Motor neuron (in vitro differentiated cells): ENCODE results near the gene CTU1. TPM values are rescaled to one million over a fixed set of nuclear protein-coding genes. Genes with fewer than 3 reads are reported as not detected.

Experiments
- ATAC-seq, 8 experiments: fragments of 200-7000 bp; cut with Tn5 transposase; replicated peaks in 6 of 8; 2 replicates each; pipeline ENCODE4 v1.8.0; 2021; ENCODE audit warnings: mild to moderate bottlenecking in 8 of 8, moderate library complexity in 8 of 8
- H3K27ac ChIP-seq, 2 donors: fragments of 250-450 bp; sonication (Bioruptor Pico); 2 replicates each; pipeline ENCODE4 v1.9.0; 2021; ENCODE audit warnings: antibody characterized with exemption in 2 of 2, mild to moderate bottlenecking in 2 of 2, moderate library complexity in 1 of 2
- H3K4me1 ChIP-seq, 2 donors: fragments of 250-450 bp; sonication (Bioruptor Pico); replicated peaks in 1 of 2; 2 replicates each; pipeline ENCODE4 v1.6.1; 2021; ENCODE audit warnings: antibody characterized with exemption in 2 of 2, mild to moderate bottlenecking in 2 of 2, moderate library complexity in 1 of 2
- H3K4me3 ChIP-seq, 5 donors: fragments of 250-450 bp; sonication (Bioruptor Pico); 2 replicates each; pipeline ENCODE4 v1.9.0; 2021; ENCODE audit warnings: antibody characterized with exemption in 5 of 5, mild to moderate bottlenecking in 5 of 5, moderate library complexity in 4 of 5
- WGBS, 10 experiments: fragments of 450-650 bp; shearing (Covaris generic); methylation state at CpG; one replicate each; pipeline ENCODE4 v1.0.0; 2022; 5-methylcytosine and 5-hydroxymethylcytosine counted together
- in situ Hi-C, 9 experiments: fragments of 400-800 bp; cut with MboI; loops; one replicate each; pipeline ENCODE4 v1.15.0; 2021; ENCODE audit warnings: low sequenced_read_pairs in 9 of 9, low pct_unique_long_range_greater_than_20kb in 2 of 9; ENCODE audit not compliant: unreplicated experiment in 9 of 9
- total RNA-seq, 8 experiments: library from RNA; unstranded; fragments of 300-600 nt; gene quantifications; 2 replicates each; pipeline versions ENCODE4 v1.2.3 to v1.2.4, GENCODE V29; 2022

The CTU1 gene
- total RNA-seq, 8 experiments from 2014 or later, result 1.7 to 4.0 (median 2.5) TPM

DNA sequence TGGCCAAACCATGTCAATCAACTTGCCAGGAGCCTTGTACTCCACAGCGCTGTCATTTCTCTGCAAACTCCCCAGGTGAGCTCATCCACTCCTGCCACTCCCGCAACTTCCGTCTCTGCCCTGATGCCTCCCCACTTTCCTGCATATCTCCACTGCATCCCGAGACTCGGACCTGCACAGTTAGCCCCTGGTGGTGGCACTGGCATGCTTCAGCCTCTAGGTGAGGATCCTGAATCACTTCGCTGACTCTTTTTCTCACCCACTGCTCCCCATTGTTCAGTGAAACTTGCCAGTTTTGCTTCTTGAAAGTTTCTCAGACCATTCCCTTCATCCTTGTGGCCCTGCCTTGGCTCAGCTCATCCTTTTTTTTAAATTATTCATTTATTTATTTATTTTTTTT lies 3.4 kb upstream of the CTU1 start:
- no peak overlapping the region for H3K27ac ChIP-seq
- no peak for ATAC-seq
- peaks cover 3 to 7% of the 10 kb centered on the region in 2 donors for H3K4me1 ChIP-seq
- in situ Hi-C loops, result no loop called here
- no peak overlapping the region for H3K4me3 ChIP-seq
- 20 to 93% (median 35%) methylated on average over 1 to 5 of the region's 6 CpGs; no CpG with 5 or more reads in 2 of the 10 experiments for WGBS, 10 experiments

DNA sequence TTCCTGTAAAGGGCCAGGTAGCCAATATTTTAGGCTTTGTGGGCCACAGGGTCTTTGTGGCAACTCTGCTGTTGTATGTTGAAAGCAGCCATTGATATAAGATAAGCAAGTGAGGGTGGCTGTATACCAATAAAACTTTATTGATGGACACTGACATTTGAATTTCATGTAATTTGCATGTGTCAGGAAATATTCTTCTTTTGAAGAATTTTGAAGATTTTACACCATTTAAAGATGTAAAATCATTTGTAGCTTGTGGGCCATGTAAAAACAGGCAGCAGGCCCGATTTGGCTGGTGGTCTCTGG lies 2.4 kb upstream of the CTU1 start:
- H3K4me1 ChIP-seq, result peaks cover 3 to 7% of the 10 kb centered on the region in 2 donors
- ATAC-seq, result no peak
- WGBS, 10 experiments, result 0 to 80% (median 43%) methylated on average over 1 of the region's 1 CpG; no CpG with 5 or more reads in 4 of the 10 experiments
- H3K27ac ChIP-seq, result no peak overlapping the region
- no peak overlapping the region for H3K4me3 ChIP-seq
- in situ Hi-C loops, result no loop called here

DNA sequence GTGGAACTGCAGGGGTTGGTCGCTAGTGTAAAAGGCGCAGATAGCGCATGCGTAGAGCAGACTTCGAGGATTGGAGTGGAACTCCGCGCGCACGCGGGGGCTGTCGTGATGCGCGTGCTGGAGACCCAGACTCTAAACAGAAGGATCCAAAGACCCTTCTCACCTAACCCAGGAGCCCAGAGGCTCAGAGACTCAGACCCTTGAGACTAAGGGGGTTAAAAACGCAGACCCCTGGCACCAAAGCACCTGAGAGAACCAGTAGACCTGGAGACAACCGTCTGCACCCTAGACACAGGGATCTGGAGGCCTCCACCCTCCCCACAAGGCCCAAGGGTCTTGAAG lies 567 bp upstream of the CTU1 start:
- peaks cover 3 to 7% of the 10 kb centered on the region in 2 donors for H3K4me1 ChIP-seq
- in situ Hi-C loops, result no loop called here
- peak overlapping the region; percentile 48 to 67 (median 56) for H3K4me3 ChIP-seq
- peak overlapping the region; percentile 46 to 74 for H3K27ac ChIP-seq
- peak; percentile 9 to 68 (median 46) for ATAC-seq
- 0 to 60% (median 0%) methylated on average over 1 to 13 of the region's 15 CpGs; no CpG with 5 or more reads in 3 of the 10 experiments for WGBS, 10 experiments

DNA sequence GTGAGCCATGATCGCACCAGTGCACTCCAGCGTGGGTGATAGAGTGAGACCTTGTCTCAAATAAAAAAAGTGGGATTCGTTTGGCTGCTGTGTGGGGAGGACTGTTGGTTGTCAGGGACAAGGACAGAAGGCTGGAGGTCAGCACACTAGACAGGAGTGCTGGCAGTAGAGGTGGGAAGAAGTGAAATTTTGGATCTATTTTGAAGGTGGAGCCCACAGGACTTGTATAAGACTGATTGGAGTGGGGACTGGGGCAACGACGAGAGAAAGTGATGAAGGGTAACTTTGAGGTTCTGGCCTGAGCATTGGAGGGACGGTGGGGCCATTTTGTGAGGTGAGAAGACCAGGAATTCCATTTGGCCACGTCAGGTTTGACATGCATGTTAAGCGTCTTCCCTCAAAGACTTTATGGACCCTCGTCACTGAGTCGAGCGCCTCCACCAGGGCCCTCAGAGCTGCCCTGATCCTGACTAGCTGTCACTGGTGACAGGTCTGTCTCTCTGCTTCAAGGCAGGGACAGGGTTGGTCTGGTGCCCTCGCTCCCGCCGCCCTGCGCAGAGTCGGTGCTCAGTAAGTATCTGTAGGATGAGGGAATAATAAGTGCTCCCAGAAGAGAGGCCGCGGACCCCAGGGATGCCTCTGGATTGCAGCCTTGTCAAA lies 673 bp downstream of the CTU1 start:
- peak in 5 of 8 experiments; percentile 14 to 25 (median 21) for ATAC-seq
- H3K4me1 ChIP-seq, result peaks cover 3 to 7% of the 10 kb centered on the region in 2 donors
- 3 to 67% (median 26%) methylated on average over 1 to 11 of the region's 18 CpGs for WGBS, 10 experiments
- peak overlapping the region; percentile 48 to 67 (median 56) for H3K4me3 ChIP-seq
- peak overlapping the region; percentile 4 to 46 for H3K27ac ChIP-seq
- in situ Hi-C loops, result no loop called here

GRCh38 chr19:51103926-51104341 lies 4.3 kb downstream of the CTU1 start:
- peaks cover 3 to 6% of the 10 kb centered on the region in 2 donors for H3K4me1 ChIP-seq
- H3K27ac ChIP-seq, result no peak overlapping the region
- ATAC-seq, result no peak
- no peak overlapping the region for H3K4me3 ChIP-seq
- in situ Hi-C loops, result no loop called here
- 87 to 100% (median 92%) methylated on average over 3 to 30 of the region's 49 CpGs; no CpG with 5 or more reads in 5 of the 10 experiments for WGBS, 10 experiments

DNA sequence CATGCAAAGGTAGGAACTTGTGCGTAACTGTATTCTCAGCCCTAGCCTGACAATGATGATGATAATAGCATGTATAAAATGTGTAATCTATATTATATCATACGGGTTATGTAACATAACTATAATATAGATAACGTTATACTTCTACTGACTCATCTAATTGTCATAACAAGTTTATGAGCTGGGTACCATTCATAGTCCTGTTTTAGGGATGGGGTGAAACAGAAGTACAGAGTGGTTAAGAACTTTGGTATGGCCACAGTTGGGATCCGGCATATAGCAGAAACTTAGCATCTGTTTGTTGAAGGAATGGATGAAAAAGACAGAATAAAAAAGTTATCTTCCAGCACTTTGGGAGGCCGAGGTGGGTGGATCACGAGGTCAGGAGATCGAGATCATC lies 5.2 kb downstream of the CTU1 start:
- Histone ChIP-seq H3K4me3 (no peak overlapping the region), H3K4me1 (peaks cover 3 to 4% of the 10 kb centered on the region in 2 donors), H3K27ac (no peak overlapping the region)
- no peak for ATAC-seq
- 54 to 100% (median 98%) methylated on average over 1 to 5 of the region's 7 CpGs; no CpG with 5 or more reads in 2 of the 10 experiments for WGBS, 10 experiments
- in situ Hi-C loops, result no loop called here

DNA sequence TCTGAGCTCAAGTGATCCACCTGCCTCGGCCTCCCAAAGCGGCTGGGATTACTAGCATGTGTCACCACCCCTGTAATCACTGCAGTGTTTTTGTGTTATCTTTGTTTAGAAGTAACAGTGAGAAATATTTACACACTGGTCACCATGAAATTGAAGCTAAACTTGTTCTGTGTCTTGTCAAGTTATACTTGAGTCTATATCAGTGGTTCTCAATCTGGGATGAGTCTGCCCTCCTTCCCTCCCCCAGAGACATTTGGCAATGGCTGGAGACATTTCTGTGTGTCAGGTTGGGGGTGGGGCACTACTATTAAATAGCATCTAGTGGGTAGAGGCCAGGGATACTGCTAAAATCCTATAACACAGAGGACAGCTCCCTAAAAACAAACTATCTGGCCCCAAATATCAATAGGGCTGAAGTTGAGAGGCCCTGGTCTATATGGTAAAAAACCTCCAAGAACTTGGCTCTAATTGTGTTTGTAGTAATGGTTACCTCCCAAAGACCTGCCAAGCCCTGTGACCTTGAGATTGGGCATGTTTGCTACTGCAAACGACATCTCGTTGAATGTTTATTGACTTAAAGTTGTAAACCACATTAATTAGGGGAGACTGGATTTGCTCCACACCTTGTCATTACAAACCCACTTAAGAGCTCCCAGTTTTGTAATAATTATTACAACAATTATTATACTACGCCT lies 6.9 kb downstream of the CTU1 start:
- WGBS, 10 experiments, result 92 to 100% (median 97%) methylated on average over 2 to 5 of the region's 5 CpGs; no CpG with 5 or more reads in 2 of the 10 experiments
- no peaks in the 10 kb centered on the region for H3K4me1 ChIP-seq
- no peak for ATAC-seq
- no peak overlapping the region for H3K27ac ChIP-seq
- H3K4me3 ChIP-seq, result no peak overlapping the region
- in situ Hi-C loops, result no loop called here

DNA sequence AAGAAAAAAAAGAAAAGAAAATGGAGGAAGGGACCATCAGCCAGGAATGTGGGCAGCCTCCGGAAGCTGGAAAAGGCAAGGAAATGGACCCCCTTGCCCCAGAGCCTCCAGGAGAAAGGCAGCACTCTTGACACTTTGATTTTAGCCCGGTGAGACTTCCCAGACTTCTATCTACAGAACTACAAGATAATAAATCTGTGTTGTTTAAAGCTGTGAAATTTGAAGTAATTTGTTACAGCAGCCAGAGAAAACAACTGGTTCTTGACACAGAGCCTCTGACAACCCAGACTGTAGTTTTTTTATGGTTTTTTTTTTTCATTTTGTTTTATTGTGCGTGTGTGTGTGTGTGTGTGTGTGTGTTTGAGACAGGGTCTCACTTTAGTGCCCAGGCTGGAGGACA lies 7.6 kb downstream of the CTU1 start:
- H3K27ac ChIP-seq, result no peak overlapping the region
- in situ Hi-C loops, result no loop called here
- WGBS, 10 experiments, result 58 to 100% (median 73%) methylated on average over 1 to 3 of the region's 3 CpGs; no CpG with 5 or more reads in 3 of the 10 experiments
- H3K4me1 ChIP-seq, result no peaks in the 10 kb centered on the region
- ATAC-seq, result no peak
- no peak overlapping the region for H3K4me3 ChIP-seq

GRCh38 chr19:51099047-51099382 lies 9.2 kb downstream of the CTU1 start:
- in situ Hi-C loops, result loop anchor here in 2 of 9 experiments (10.0 kb wide), 2 partner anchors 74 to 164 kb away; partner anchors contain the start of gene KLK11 (in 1 of the 2)
- Histone ChIP-seq H3K27ac (no peak overlapping the region), H3K4me3 (no peak overlapping the region), H3K4me1 (no peaks in the 10 kb centered on the region)
- ATAC-seq, result no peak
- WGBS, 10 experiments, result no CpG with 5 or more reads among the region's 22 CpGs

DNA sequence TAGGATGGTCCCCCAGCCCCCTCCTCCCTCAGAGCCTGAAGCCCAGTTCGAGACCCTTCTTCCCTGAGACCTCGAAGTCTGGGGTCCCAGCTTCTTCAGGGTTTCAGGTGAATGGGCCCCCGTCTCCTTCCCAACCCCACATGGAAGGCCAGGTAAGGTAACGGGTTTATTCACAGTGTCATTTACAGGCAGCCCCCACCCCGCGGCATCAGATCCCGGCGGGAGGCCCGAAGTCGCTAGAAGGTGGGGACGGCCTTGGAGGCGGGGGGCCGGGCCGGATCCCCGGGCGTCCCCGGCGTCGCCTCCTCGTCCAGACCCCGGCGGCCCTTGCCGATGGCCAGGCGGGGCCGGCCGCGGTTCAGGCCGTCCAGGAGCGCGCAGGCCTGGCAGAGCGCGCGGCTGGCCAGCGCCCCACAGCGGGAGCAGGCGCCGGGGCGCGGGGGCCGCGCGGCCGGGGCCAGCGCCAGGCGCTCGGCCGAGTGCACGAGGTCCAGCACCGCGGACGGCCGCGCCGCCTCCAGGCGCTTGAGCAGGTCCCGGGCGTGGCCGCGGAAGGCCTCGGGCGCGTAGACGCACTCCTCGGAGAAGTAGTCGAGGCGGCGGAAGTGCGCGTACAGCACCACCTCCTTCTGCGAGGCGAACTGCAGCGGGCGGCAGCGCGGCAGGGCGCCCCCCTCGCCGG lies 9.7 kb downstream of the CTU1 start:
- no peaks in the 10 kb centered on the region for H3K4me1 ChIP-seq
- peak in 2 of 8 experiments; percentile 10 to 80 for ATAC-seq
- in situ Hi-C loops, result loop anchor here in 2 of 9 experiments (10.0 kb wide), 2 partner anchors 74 to 164 kb away; partner anchors contain the start of gene KLK11 (in 1 of the 2)
- H3K27ac ChIP-seq, result no peak overlapping the region
- WGBS, 10 experiments, result 90 to 92% methylated on average over 10 to 31 of the region's 78 CpGs; no CpG with 5 or more reads in 8 of the 10 experiments
- no peak overlapping the region for H3K4me3 ChIP-seq

DNA sequence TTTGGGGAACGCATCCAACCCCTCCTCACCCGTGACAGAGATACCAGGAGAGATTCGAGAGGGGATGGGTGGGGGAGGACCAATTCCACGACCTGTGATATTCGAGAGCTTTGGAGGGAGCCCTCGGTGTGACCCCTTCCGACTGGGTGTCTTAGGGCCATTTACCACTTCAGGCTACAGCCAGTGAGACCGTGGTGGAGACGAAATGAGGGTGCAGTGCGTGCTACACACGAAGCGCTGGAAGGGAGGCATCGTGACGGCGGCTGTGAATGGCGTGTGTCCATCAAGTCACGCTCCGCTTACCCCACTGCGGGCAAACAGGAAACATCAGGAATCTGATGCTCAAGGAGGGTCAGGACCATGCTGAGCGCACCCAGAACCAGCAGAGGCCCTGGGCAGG lies 10.4 kb downstream of the CTU1 start:
- ATAC-seq, result no peak
- H3K27ac ChIP-seq, result no peak overlapping the region

GRCh38 chr19:51097166-51097738 lies 11.0 kb downstream of the CTU1 start:
- in situ Hi-C loops, result loop anchor here in 2 of 9 experiments (10.0 kb wide), 2 partner anchors 72 to 162 kb away; partner anchors contain the start of gene KLK11 (in 1 of the 2)
- Histone ChIP-seq H3K4me1 (no peaks in the 10 kb centered on the region), H3K27ac (no peak overlapping the region), H3K4me3 (no peak overlapping the region)
- peak in 6 of 8 experiments; percentile 17 to 84 (median 46) for ATAC-seq
- WGBS, 10 experiments, result 0 to 60% (median 15%) methylated on average over 1 to 7 of the region's 8 CpGs; no CpG with 5 or more reads in 4 of the 10 experiments

More for the DNA sequence above, 10.4 kb downstream of the CTU1 start:
- Histone ChIP-seq H3K4me1 (no peaks in the 10 kb centered on the region), H3K4me3 (no peak overlapping the region)
- WGBS, 10 experiments, result 97% methylated on average over 11 of the region's 20 CpGs; no CpG with 5 or more reads in 9 of the 10 experiments
- in situ Hi-C loops, result loop anchor here in 2 of 9 experiments (10.0 kb wide), 2 partner anchors 73 to 163 kb away; partner anchors contain the start of gene KLK11 (in 1 of the 2)
